ENCODE results near the gene CELF6. TPM values are rescaled to one million over a fixed set of nuclear protein-coding genes. Genes with fewer than 3 reads are reported as not detected.

Gene CELF6
- polyA plus RNA-seq, 1 donor from 2014 or later: 68.6 TPM

DNA sequence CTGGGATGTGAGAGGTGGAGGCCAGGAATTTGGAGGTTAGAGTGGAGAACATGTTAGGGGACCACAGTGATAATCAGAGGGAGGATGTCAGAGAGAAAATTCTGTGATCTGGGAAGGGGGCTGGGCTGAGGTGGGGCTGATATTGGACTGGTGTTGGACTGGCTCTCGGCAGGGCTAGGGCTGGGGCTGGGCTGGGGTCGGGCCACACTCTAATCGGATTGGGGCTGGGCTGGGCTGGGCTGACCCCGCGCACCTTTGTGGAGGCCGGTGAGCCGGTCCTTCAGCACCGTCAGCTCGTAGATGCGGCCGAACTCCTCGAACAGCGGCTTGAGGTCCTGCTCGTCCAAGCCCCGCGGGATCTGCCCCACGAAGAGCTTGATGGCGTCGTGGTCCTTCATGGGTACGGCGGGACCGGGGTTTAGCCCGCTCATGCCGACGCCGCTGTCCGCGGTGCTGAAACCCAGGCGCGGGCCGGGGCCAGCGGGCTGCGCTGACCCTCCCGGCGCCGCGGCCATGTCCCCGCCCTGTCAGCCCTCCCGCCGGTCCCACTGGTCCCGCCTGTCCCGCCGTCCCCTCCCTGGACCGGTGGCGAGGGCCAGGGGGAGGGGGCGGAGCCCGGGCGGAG is 485 bp downstream of the CELF6 start:
- Histone ChIP-seq H3K9me2 (ENCODE audit: insufficient read depth, low read length) (no peaks in the 10 kb centered on the region), H3K4me3 (ENCODE audit: low read length) (peak overlapping the region; percentile 82), H3K79me2 (replicated peaks; ENCODE audit: insufficient read depth, low read length) (no peaks in the 10 kb centered on the region), H3K27me3 (ENCODE audit: insufficient read depth, low read depth, low read length) (peaks cover 3% of the 10 kb centered on the region), H2AFZ (ENCODE audit: low read depth, low read length) (peak overlapping the region; percentile 10), H3K4me2 (ENCODE audit: low read length) (peak overlapping the region; percentile 61), H3F3A (ENCODE audit: insufficient read depth, low read length, poor library complexity, severe bottlenecking) (no peaks in the 10 kb centered on the region), H3K27ac (ENCODE audit: low read length) (peak overlapping the region; percentile 52), H4K20me1 (ENCODE audit: insufficient read depth) (no peaks in the 10 kb centered on the region), H3K9ac (ENCODE audit: low read length) (peak overlapping the region; percentile 77), H3K36me3 (ENCODE audit: insufficient read depth, low read length) (peaks cover 4% of the 10 kb centered on the region), H3K9me3 (ENCODE audit: low read length) (peaks cover 4% of the 10 kb centered on the region)
- TF ChIP-seq REST (IDR thresholded peaks at IDR 0.05; ENCODE audit: borderline replicate concordance) (peak; percentile 89), TAF1 (IDR thresholded peaks at IDR 0.05; ENCODE audit: low read depth) (no peak)

DNA sequence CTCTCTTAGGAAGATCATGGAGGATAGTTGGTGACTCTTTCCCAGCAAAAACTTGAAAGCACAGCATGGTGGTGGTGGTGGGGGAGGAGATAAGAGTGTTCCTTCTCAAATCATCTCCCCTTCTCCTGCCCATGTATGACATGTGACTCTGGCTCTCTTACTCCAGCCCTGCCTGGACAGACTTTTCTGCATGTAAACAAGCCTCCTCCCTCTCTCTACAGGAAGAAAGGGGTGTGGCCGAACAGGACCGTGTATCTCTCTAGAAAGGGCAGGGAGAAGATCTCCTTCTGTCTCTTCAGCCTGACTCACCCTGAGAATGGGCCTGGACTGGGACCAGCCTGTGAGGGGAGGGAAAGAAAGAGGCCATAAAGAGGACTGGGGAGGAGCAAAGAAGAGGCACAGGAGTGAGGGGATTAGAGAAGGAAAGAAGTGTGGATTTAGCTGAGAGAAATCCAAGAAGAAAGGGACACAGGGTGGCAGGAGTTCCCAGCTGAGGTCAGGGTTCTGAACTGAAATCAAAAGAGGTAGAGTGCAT is 1.5 kb downstream of the CELF6 start:
- H3K9me3 ChIP-seq (ENCODE audit: low read length): no peaks in the 10 kb centered on the region
- peak overlapping the region; percentile 61 for H3K4me2 ChIP-seq (ENCODE audit: low read length)
- peak overlapping the region; percentile 82 for H3K4me3 ChIP-seq (ENCODE audit: low read length)
- no peaks in the 10 kb centered on the region for H3K79me2 ChIP-seq (replicated peaks; ENCODE audit: insufficient read depth, low read length)
- peak overlapping the region; percentile 77 for H3K9ac ChIP-seq (ENCODE audit: low read length)
- TF ChIP-seq CTCF (IDR thresholded peaks at IDR 0.05; ENCODE audit: poor library complexity, severe bottlenecking): no peak
- TF ChIP-seq SMC3 (conservative IDR thresholded peaks at IDR 0.05; ENCODE audit: poor library complexity): no peak
- TF ChIP-seq TAF1 (IDR thresholded peaks at IDR 0.05; ENCODE audit: low read depth): no peak
- no peak for TF ChIP-seq POLR2AphosphoS5 (IDR thresholded peaks at IDR 0.05)
- TF ChIP-seq EZH2 (IDR thresholded peaks at IDR 0.05; ENCODE audit: borderline replicate concordance, insufficient read depth, low read length, poor library complexity, severe bottlenecking): no peak
- TF ChIP-seq RAD21 (conservative IDR thresholded peaks at IDR 0.05): no peak
- TF ChIP-seq EP300 (conservative IDR thresholded peaks at IDR 0.05; ENCODE audit: poor library complexity, severe bottlenecking): no peak
- TF ChIP-seq MXI1 (conservative IDR thresholded peaks at IDR 0.05; ENCODE audit: poor library complexity, severe bottlenecking): no peak
- TF ChIP-seq REST (IDR thresholded peaks at IDR 0.05; ENCODE audit: borderline replicate concordance): no peak
- peak overlapping the region; percentile 3 for H3K27ac ChIP-seq (ENCODE audit: low read length)
- H4K20me1 ChIP-seq (ENCODE audit: insufficient read depth): no peaks in the 10 kb centered on the region
- no peaks in the 10 kb centered on the region for H3K36me3 ChIP-seq (ENCODE audit: insufficient read depth, low read length)
- peaks cover 3% of the 10 kb centered on the region for H3K27me3 ChIP-seq (ENCODE audit: insufficient read depth, low read depth, low read length)
- no peaks in the 10 kb centered on the region for H3K9me2 ChIP-seq (ENCODE audit: insufficient read depth, low read length)
- no peaks in the 10 kb centered on the region for H3F3A ChIP-seq (ENCODE audit: insufficient read depth, low read length, poor library complexity, severe bottlenecking)
- H2AFZ ChIP-seq (ENCODE audit: low read depth, low read length): no peak overlapping the region
